Measurements from ENCODE around the gene EDDM13. TPM values are rescaled to one million over a fixed set of nuclear protein-coding genes. Genes with fewer than 3 reads are reported as not detected.

EDDM13 gene
- total RNA-seq, 4 donors from 2014 or later, result not detected

- ATAC-seq (ENCODE audit: low FRiP score) (no peak), DNase-seq (ENCODE audit: low spot score) (no peak)
Observed at GRCh38 chr19:56314018-56314380, 41.5 kb downstream of the EDDM13 start.

GRCh38 chr19:56314381-56315076 lies 42.0 kb downstream of the EDDM13 start, which contains the start of gene ZSCAN5A:
Gene ZSCAN5A (minus strand): TSS chr19:56314839. CDS start chr19:56225046, 89,793 bp downstream.
- ATAC-seq (ENCODE audit: low FRiP score), result peak; percentile 91

More at GRCh38 chr19:56314018-56314380, 41.5 kb downstream of the EDDM13 start:
- TF ChIP-seq CTCF (IDR thresholded peaks at IDR 0.05), result no peak

GRCh38 chr19:56315077-56315828 lies 42.7 kb downstream of the EDDM13 start:
- TF ChIP-seq CTCF (IDR thresholded peaks at IDR 0.05), result no peak

More at GRCh38 chr19:56314381-56315076, 42.0 kb downstream of the EDDM13 start, which contains the start of gene ZSCAN5A:
- no peak for TF ChIP-seq CTCF (IDR thresholded peaks at IDR 0.05)
- DNase-seq (ENCODE audit: low spot score), result peak; percentile 95

GRCh38 chr19:56316728-56317127 lies 44.2 kb downstream of the EDDM13 start:
- no peak for TF ChIP-seq CTCF (IDR thresholded peaks at IDR 0.05)
- ATAC-seq (ENCODE audit: low FRiP score) (no peak), DNase-seq (ENCODE audit: low spot score) (no peak)

More at GRCh38 chr19:56315077-56315828, 42.7 kb downstream of the EDDM13 start:
- DNase-seq (ENCODE audit: low spot score), result peak; percentile 79
- peak; percentile 96 for ATAC-seq (ENCODE audit: low FRiP score)

GRCh38 chr19:56317749-56318148 lies 45.2 kb downstream of the EDDM13 start:
- TF ChIP-seq CTCF (IDR thresholded peaks at IDR 0.05), result no peak
- ATAC-seq (ENCODE audit: low FRiP score), result no peak
- no peak for DNase-seq (ENCODE audit: low spot score)

- TF ChIP-seq CTCF (IDR thresholded peaks at IDR 0.05), result no peak
- DNase-seq (ENCODE audit: low spot score), result no peak
- ATAC-seq (ENCODE audit: low FRiP score), result no peak
Observed at GRCh38 chr19:56319991-56320390, 47.4 kb downstream of the EDDM13 start.

All from omental fat pad (tissue), 4 donors.